ENCODE results near the gene HSPA9.

The HSPA9 gene

DNA sequence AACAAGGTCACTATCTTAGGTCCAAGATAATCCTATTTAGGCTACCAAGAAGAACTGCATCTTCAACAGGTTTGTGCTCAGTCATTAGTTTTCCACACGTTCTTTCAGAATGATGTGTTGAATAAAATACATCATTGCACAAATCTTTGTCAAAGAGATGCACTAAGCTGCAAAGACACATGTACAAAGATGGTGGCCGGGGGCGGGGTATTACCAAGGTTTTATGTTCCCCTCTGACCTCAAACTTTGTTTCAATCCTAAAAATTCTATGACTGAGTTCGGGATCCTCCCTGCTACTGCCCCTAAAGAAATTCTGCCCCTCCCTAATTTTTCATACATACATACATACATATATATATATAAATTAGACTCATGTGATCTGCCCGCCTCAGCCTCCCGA is 14.2 kb downstream of the HSPA9 start:
- DNase-seq (ENCODE audit: low spot score), result no peak

DNA sequence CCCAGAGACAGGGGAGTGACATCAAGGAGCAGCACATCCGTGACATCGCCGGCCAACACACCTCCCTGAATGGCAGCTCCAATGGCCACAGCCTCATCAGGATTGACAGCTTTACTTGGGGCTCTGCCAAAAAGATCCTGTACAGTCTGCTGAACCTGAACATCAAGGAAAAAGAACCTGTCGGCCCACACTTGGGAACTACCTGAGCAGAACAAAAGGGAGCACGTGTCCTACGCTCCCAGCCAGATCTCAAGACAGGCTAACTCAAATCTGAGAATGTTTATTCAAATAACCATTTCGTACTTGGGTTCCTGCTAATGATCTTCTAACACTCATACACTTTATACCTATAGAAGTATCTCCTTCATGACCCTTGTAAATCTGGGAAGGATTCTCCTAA is 15.3 kb downstream of the HSPA9 start:
- no peak for DNase-seq (ENCODE audit: low spot score)

- no peak for DNase-seq (ENCODE audit: low spot score)
Observed at GRCh38 chr5:138557677-138558076, 17.5 kb downstream of the HSPA9 start.

DNA sequence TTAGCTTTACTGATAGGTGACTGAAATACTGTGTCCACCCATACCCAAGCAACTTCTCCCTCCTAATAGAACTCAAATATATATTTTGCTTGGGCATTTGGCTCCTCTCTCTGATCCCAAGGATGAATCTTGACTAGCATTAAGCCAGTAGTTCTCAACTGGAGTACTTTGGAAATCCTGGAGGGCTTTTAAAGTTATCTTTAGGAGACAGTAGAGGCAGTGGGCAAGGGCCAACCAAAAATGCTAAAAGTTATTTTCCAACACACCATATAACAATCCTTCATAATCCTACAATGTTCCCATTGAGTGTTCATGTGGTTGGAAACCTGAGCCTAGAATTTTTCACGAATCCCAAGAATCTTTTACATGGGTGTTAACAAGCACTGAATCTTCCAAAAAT is 21.1 kb downstream of the HSPA9 start:
- DNase-seq (ENCODE audit: low spot score), result no peak

DNA sequence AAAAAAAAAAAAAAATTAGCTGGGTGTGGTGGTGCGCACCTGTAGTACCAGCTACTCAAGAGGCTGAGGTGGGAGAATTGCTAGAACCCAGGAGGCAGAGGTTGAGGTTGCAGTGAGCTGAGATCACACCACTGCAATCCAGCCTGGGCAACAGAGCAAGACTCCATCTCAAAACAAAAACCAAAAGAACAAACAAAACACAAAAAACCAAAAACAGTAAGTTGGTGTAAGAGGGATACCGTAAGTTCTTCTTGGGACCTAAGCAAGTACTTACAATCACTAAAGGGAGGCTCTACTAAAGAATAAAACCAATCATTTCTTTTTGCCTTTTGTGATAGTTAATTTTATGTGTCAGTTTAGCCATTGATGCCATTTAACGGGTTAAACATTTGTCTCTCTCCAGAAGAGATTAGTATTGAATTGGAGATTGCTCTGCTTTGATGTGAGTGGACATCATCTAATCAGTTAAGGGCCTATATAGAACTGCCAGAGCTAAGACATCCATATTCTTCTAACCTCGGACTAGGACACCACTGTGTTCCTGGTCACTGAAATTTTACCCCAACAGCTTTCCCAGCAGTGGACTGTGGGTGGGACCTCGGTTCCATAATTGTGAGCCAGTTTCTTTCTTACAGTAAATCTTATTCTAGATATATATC is 21.6 kb downstream of the HSPA9 start:
- DNase-seq (ENCODE audit: low spot score), result no peak

DNA sequence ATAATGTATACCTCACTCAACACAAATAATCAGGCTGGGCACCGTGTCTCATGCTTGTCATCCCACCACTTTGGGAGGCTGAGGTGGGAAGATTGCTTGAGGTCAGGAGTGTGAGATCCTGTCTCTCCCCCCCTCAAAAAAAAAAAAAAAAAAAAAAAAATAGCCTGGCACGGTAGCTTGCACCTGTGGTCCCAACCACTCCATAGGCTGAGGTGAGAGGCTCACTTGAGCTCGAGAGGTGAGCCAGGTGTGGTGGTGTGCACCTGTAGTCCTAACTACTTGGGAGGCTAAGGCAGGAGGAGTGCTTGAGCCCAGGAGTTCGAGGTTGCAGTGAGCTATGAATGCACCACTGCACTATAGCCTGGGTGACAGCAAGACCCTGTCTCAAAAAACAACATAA is 22.5 kb downstream of the HSPA9 start:
- DNase-seq (ENCODE audit: low spot score), result no peak

DNA sequence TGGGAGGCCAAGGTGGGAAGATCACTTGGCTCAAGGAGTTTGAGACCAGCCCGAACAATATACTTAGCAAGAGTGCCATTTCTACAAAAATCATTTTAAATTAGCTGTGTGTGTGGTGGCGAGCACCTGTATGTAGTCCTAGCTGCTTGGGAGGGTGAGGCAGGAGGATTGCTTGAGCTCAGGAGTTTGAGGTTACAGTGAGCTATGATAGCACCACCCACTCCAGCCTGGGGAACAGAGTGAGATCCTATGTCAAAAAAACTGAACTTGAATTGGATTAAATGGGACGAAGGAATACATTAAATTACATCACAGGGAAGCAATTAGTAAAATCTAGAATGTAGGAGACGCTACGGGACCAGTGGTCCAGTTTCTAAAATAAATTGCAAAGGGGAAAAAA is 25.8 kb downstream of the HSPA9 start:
- DNase-seq (ENCODE audit: low spot score), result no peak

- DNase-seq (ENCODE audit: low spot score), result peak; percentile 75
Observed at GRCh38 chr5:138545919-138546562, 29.2 kb downstream of the HSPA9 start.

DNA sequence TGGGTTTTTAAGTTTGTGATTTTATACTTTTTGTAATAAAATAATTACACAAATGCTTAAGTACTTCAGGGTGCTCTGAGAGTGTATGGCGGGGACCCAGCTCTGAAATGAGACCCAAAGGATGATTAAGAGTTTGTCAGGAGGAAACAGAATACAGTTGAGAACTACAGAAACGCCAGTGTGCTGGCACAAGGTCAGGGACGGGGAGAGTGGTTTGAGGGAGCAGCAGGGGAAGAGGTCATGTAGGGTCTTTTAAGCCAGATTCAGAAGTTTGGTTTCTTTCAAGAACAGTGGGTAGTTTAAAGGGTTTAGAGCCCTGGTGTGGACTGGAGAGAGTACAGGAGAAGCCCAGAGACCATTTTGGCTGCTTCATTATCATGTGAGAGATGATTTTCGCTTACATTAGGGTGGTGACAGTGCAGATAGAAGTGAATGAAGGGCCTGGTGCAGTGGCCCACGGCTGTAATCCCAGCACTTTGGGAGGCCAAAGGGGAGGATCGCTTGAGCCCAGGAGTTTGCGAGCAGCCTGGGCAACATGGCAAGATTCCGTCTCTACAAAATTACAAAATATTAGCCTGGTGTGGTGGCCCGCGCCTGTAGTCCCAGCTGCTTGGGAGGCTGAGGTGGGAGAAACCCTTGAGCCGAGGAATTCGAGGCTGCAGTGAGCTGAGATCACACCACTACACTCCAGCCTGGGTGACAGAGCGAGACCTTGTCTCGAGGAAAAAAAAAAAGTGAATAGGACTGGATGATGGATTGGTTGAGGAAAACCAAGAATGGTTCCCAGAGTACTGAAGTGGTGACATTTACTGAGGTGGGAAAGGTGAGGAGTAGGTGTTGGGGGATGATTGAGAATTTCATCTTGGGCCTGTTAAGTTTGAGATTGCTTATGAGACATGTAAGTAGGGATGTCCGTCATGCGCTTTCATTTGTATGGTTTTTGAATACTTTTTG is 30.7 kb downstream of the HSPA9 start:
- DNase-seq (ENCODE audit: low spot score), result peak; percentile 80

DNA sequence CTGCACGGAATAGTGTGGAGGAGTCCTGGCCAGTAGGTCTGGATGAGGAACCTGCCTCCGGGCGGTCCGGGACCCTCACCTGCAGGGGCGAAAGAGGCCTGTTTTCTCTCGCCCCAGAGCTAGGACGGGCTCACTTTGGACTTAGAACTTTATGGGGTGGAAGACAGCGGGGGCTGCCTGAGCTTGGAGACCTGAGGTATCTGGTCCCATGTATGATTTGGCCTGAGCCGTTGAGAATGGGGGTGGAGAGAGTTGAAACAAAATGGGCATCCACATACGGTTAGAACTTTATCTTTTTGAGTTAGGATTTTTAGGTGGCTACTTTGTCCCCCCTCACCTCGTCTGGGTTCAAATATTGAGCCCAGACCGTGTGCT is 31.5 kb downstream of the HSPA9 start:
- DNase-seq (ENCODE audit: low spot score), result no peak

GRCh38 chr5:138542956-138543729 is 32.1 kb downstream of the HSPA9 start, which contains the start of gene ETF1:
Gene ETF1, minus strand, starts transcription at chr5:138543236. Its CDS starts 318 bp downstream, at chr5:138542918.
- peak; percentile 99 for DNase-seq (ENCODE audit: low spot score)

DNA sequence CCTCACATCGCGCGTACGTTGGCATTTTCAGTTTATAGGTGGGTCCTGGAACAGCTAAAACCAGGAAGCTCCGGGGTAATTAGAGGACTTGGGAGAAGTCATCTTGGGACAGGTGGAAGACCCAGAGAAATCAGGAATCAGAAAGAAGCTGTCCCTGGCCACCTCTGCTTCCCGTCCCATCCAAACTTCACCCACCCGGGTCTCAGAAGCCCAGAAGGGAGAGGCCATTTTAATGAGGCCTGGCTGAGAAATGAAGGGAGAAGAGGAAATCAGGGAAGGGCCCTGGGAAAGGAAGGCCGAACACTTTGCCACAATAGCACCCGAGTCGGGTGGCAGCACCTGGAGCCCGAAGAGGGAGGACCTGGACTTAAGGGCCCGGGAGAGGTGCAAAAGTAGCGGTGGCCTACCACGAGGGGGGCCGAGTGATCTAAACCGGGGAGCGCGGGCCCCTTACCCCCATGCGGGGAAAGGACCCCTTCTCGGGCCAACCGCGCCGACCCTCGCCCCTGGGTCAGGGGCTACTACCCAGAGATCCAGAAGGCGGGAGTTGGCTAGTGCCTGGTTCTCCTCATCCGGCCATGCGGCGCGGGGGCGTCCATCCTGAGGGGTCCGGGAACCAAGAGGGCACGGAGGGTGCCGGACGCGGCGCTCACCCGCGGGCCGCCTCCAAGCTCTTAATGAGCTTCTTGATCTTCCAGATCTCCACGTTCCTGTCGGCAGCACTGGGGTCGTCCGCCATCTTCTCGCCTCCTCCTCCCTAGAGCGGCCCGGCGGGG is 32.8 kb downstream of the HSPA9 start:
- no peak for DNase-seq (ENCODE audit: low spot score)

DNA sequence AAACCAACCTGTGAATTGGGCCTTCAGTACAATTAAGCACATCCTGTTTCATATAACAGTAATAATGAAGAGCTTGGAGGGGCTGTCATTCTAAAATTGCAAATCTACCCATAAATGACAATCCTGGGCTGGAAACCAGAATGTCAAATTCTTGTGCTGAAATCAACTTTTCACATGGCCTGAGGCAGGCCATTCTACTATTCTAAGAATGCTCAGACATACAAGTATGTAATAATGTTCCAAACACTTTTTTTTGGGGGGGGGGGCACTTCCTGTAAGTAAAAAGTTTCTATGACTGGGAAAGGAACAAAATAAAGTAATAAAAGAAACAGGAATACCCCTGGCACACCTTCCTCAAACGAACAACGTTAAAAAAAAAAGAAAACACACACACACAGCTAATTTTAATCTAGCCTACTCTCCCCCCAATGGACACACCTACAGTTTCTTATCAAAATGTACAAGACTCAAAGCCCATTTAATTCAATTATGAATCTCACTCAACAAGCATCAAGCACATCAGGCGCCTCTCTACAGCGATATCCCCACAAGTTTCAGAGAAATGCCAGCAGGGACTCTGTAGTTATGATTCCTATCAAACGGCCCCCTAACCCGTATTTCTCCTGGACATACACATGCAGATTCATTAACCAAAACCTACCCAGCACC is 33.6 kb downstream of the HSPA9 start:
- no peak for DNase-seq (ENCODE audit: low spot score)

DNA sequence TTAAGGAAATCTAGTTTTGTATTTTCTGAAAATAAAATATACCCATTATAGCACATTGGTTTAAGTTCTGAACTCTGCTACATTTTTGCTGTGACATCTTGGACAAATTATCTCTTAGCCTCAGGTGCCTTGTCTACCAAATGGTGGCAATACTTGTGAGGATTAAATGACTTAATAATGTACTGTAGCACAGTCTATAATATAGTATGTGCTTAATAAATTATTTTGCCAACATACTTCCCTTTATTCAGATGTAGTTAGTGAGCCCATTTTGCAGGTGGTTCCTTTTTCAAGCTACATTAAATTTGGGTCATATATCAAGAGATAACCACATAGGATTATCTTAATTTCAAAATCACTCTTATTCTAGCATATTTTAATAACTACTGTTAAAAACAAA is 35.4 kb downstream of the HSPA9 start:
- no peak for DNase-seq (ENCODE audit: low spot score)

- no peak for DNase-seq (ENCODE audit: low spot score)
Observed at GRCh38 chr5:138538943-138539627, 36.1 kb downstream of the HSPA9 start.

DNA sequence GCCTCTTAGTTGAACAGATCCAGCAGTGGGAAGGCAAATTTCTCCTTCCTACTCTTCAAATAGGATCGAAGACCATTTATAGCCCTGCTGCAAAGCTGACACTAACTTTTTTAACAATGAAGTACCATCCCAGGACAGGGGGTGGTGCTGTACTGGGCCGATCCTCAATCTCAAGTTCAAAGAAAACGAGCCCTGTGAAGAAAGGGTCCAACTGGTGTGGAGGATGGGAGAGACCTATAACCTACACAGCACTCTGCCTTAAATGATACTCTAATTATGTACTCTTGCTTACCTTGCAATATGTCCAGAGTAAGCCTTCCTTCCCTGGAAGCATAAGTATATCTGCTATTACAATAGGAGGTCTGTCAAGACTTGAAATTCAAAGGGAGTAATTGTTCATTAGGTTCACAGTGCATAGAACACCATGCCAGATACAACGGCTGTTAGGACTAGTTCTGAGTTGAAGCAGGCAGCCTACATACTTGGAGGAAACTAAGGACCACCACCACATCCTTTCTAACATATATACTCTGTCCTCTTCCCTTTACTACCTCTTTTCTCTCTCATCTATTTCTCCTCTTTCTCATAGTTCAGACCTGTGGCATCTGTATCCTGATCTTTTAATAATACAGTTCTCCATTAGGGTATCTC is 38.4 kb downstream of the HSPA9 start:
- DNase-seq (ENCODE audit: low spot score), result no peak

DNA sequence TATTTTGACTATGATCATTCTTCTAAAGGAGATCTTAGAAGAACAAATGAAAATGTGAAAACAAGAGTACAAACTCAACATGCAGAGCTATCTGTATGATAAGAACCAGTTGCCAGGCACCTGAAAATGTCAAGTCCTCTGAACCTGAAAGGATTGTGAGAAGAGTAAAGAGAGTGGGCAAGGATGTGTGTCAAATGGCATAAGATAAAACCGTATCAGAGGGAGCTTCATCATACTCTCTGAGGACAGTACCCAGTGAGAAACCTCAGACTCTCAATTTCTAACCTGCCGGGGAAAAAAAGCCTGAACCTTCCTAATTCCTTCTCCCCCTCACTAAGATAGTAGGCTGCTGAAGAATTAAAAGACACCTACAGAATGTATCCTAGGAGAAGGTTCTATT is 39.0 kb downstream of the HSPA9 start:
- no peak for DNase-seq (ENCODE audit: low spot score)

GRCh38 chr5:138533973-138534941 is 40.9 kb downstream of the HSPA9 start:
- DNase-seq (ENCODE audit: low spot score), result no peak
